Amygdala (tissue), 56 donors: ENCODE measurements around the gene E2F1.

Experiments
- DNase-seq, 56 donors: peaks; one replicate each; lab custom pipeline; 2025; lab: John Stamatoyannopoulos, UW

E2F1 gene

GRCh38 chr20:33686100-33686983, at the start of gene E2F1:
Gene E2F1 (minus strand): TSS chr20:33686385. CDS start chr20:33686264, 121 bp downstream.
- peak; percentile 49 to 97 (median 90) for DNase-seq

- DNase-seq: peak in 2 of 56 donors; percentile 0 to 2
Measured at GRCh38 chr20:33733654-33734576, 47.7 kb upstream of the E2F1 start.

- peak in 55 of 56 donors; percentile 42 to 97 (median 88) for DNase-seq
Measured at GRCh38 chr20:33732166-33732970, 46.2 kb upstream of the E2F1 start.

- DNase-seq: peak in 55 of 56 donors; percentile 42 to 97 (median 88)
Measured at GRCh38 chr20:33731693-33732165, 45.5 kb upstream of the E2F1 start, which contains the start of gene ZNF341. Gene ZNF341 (plus strand): TSS chr20:33731996. CDS start chr20:33732022, 26 bp downstream.

- peak in 3 of 56 donors; percentile 25 to 37 (median 26) for DNase-seq
Measured at GRCh38 chr20:33730946-33731692, 44.9 kb upstream of the E2F1 start.

- DNase-seq: no peak
Measured at GRCh38 chr20:33729101-33729500, 42.9 kb upstream of the E2F1 start.

GRCh38 chr20:33728463-33728862, 42.3 kb upstream of the E2F1 start:
- no peak for DNase-seq

- DNase-seq: no peak
Measured at GRCh38 chr20:33727806-33728205, 41.6 kb upstream of the E2F1 start.

GRCh38 chr20:33727115-33727479, 40.9 kb upstream of the E2F1 start:
- DNase-seq: no peak

- no peak for DNase-seq
Measured at GRCh38 chr20:33725607-33726264, 39.6 kb upstream of the E2F1 start.

GRCh38 chr20:33724439-33725094, 38.4 kb upstream of the E2F1 start:
- DNase-seq: no peak

- no peak for DNase-seq
Measured at GRCh38 chr20:33721391-33722140, 35.4 kb upstream of the E2F1 start.

- DNase-seq: peak; percentile 66 to 99 (median 92)
Measured at GRCh38 chr20:33719989-33720709, 34.0 kb upstream of the E2F1 start, which contains the start of gene PXMP4. Gene PXMP4 (minus strand): TSS chr20:33720310. CDS start chr20:33720207, 103 bp downstream.

- no peak for DNase-seq
Measured at GRCh38 chr20:33719277-33719988, 33.2 kb upstream of the E2F1 start.

GRCh38 chr20:33716498-33716897, 30.3 kb upstream of the E2F1 start:
- DNase-seq: no peak

- no peak for DNase-seq
Measured at GRCh38 chr20:33713865-33714367, 27.7 kb upstream of the E2F1 start.
